BE2C (cell line): ENCODE data around the gene GSG1L2.
"Not testable (repeated sequence)": the region's sequence is repeated elsewhere in the genome, so short reads cannot be mapped to it uniquely, and the experiment has no call there.

ENCODE experiments used
- DNase-seq: peaks from one replicate; pipeline ENCODE4 v3.0.0-alpha.2; 2020
- H3K27me3 ChIP-seq: fragments of 250-450 bp; sonication (Bioruptor Pico); 2 replicates; pipeline ENCODE4 v1.5.1; 2020; ENCODE audit warnings: mild to moderate bottlenecking
- H3K36me3 ChIP-seq: fragments of 250-450 bp; sonication (Bioruptor Pico); 2 replicates; pipeline ENCODE4 v1.5.1; 2020; ENCODE audit warnings: mild to moderate bottlenecking
- H3K4me1 ChIP-seq: fragments of 250-450 bp; sonication (Bioruptor Pico); 2 replicates; pipeline ENCODE4 v1.5.1; 2020
- H3K4me3 ChIP-seq: 2 replicates; pipeline ENCODE4 v1.5.1; 2011; ENCODE audit warnings: low read depth, low read length
- H3K9me3 ChIP-seq: fragments of 250-450 bp; sonication (Bioruptor Pico); 2 replicates; pipeline ENCODE4 v1.5.1; 2020
- CTCF ChIP-seq: IDR thresholded peaks from 2 replicates; pipeline ENCODE4 v1.5.1; 2012; ENCODE audit warnings: mild to moderate bottlenecking, low read depth, low read length

Gene GSG1L2

GRCh38 chr17:9790889-9791876 lies 30.7 kb downstream of the GSG1L2 start, which contains the start of gene DHRS7C:
TSS of gene DHRS7C (minus strand) at chr17:9791592. CDS start at chr17:9791284, 308 bp downstream.
- H3K36me3 ChIP-seq = no peaks in the 10 kb centered on the region
- H3K4me3 ChIP-seq = no peak within 1 kb of the TSS
- no peak for DNase-seq
- no peaks in the 10 kb centered on the region for H3K27me3 ChIP-seq
- TF ChIP-seq CTCF = no peak
- no peaks in the 10 kb centered on the region for H3K9me3 ChIP-seq
- H3K4me1 ChIP-seq = no peaks in the 10 kb centered on the region

- no peak for TF ChIP-seq CTCF
- Histone ChIP-seq H3K4me1 (no peaks in the 10 kb centered on the region), H3K9me3 (no peaks in the 10 kb centered on the region), H3K36me3 (no peaks in the 10 kb centered on the region), H3K27me3 (no peaks in the 10 kb centered on the region), H3K4me3 (no peak overlapping the region)
- DNase-seq = no peak
These were observed 31.6 kb downstream of the GSG1L2 start for GRCh38 chr17:9790316-9790715.

- TF ChIP-seq CTCF = no peak
- DNase-seq = no peak
- H3K4me1 ChIP-seq = no peaks in the 10 kb centered on the region
- no peaks in the 10 kb centered on the region for H3K9me3 ChIP-seq
- no peaks in the 10 kb centered on the region for H3K36me3 ChIP-seq
- H3K27me3 ChIP-seq = no peaks in the 10 kb centered on the region
- no peak overlapping the region for H3K4me3 ChIP-seq
These were observed 33.3 kb downstream of the GSG1L2 start for GRCh38 chr17:9788601-9789000.

- DNase-seq = no peak
- H3K9me3 ChIP-seq = no peaks in the 10 kb centered on the region
- H3K4me3 ChIP-seq = no peak overlapping the region
- no peak for TF ChIP-seq CTCF
- no peaks in the 10 kb centered on the region for H3K4me1 ChIP-seq
- no peaks in the 10 kb centered on the region for H3K27me3 ChIP-seq
- no peaks in the 10 kb centered on the region for H3K36me3 ChIP-seq
These were observed 37.3 kb downstream of the GSG1L2 start for GRCh38 chr17:9784544-9784943.

GRCh38 chr17:9783465-9783864 lies 38.4 kb downstream of the GSG1L2 start:
- not testable (repeated sequence) for H3K4me3 ChIP-seq

GRCh38 chr17:9783050-9783449 lies 38.8 kb downstream of the GSG1L2 start:
- no peak for DNase-seq
- no peak overlapping the region for H3K4me3 ChIP-seq
- TF ChIP-seq CTCF = no peak

More at GRCh38 chr17:9783465-9783864, 38.4 kb downstream of the GSG1L2 start:
- not testable (repeated sequence) for H3K9me3 ChIP-seq, H3K36me3 ChIP-seq, H3K27me3 ChIP-seq, DNase-seq, H3K4me1 ChIP-seq

More at GRCh38 chr17:9783050-9783449, 38.8 kb downstream of the GSG1L2 start:
- Histone ChIP-seq H3K36me3 (no peaks in the 10 kb centered on the region), H3K9me3 (no peaks in the 10 kb centered on the region), H3K4me1 (no peaks in the 10 kb centered on the region), H3K27me3 (no peaks in the 10 kb centered on the region)
